PC-3 (cell line): ENCODE results near the gene GIGYF2. TPM values are rescaled to one million over a fixed set of nuclear protein-coding genes. Genes with fewer than 3 reads are reported as not detected.

Experiments
- ATAC-seq: fragments of 200-7000 bp; cut with Tn5 transposase; 2 replicates; pipeline ENCODE4 v1.9.1; 2020; ENCODE audit warnings: mild to moderate bottlenecking, moderate library complexity
- BruUV-seq: library from RNA; stranded (reverse); fragments of 400-500 nt; replicated peaks from 2 replicates; lab custom pipeline; 2021; lab: Mats Ljungman, UMichigan
- CTCF ChIA-PET: fragments of 300-600 bp; sonication (Branson Sonifier 250); formaldehyde crosslinking; loops from one replicate; lab custom pipeline; 2022; ENCODE audit warnings: antibody characterized with exemption; lab: Charles Lee
- POLR2A ChIA-PET: fragments of 300-600 bp; sonication (Branson Sonifier 250); formaldehyde crosslinking; loops from one replicate; lab custom pipeline; 2022; ENCODE audit warnings: antibody characterized with exemption; ENCODE audit not compliant: unreplicated experiment; lab: Charles Lee
- DNase-seq: peaks from one replicate; pipeline ENCODE4 v3.0.0-alpha.2; 2015
- H2AFZ ChIP-seq: fragments of 300-600 bp; sonication (generic); 2 replicates; pipeline ENCODE4 v1.6.0; 2016; ENCODE audit warnings: antibody characterized with exemption, low read length
- H3F3A ChIP-seq: fragments of 300-600 bp; sonication (generic); one replicate; pipeline ENCODE4 v1.6.0; 2017; ENCODE audit warnings: antibody characterized with exemption, low read length, control low read depth, mild to moderate bottlenecking; ENCODE audit not compliant: unreplicated experiment
- H3K27ac ChIP-seq: fragments of 300-600 bp; sonication (generic); 2 replicates; pipeline ENCODE4 v1.5.1; 2016; ENCODE audit warnings: mild to moderate bottlenecking, low read length
- H3K27me3 ChIP-seq: fragments of 300-600 bp; sonication (generic); 2 replicates; pipeline ENCODE4 v1.6.1; 2016; ENCODE audit warnings: low read length, mixed read lengths
- H3K36me3 ChIP-seq: fragments of 300-600 bp; sonication (generic); 2 replicates; pipeline ENCODE4 v1.6.1; 2016; ENCODE audit warnings: low read depth, mixed run types, low read length, mixed read lengths
- H3K4me1 ChIP-seq: fragments of 300-600 bp; sonication (generic); 2 replicates; pipeline ENCODE4 v1.5.1; 2016; ENCODE audit warnings: low read length; ENCODE audit not compliant: insufficient read depth
- H3K4me2 ChIP-seq: fragments of 300-600 bp; sonication (generic); 2 replicates; pipeline ENCODE4 v1.6.0; 2016; ENCODE audit warnings: low read length
- H3K4me3 ChIP-seq: fragments of 300-600 bp; sonication (generic); 2 replicates; pipeline ENCODE4 v1.5.1; 2016; ENCODE audit warnings: mild to moderate bottlenecking, low read length, mixed read lengths
- H3K79me2 ChIP-seq: fragments of 300-600 bp; sonication (generic); 2 replicates; pipeline ENCODE4 v1.6.1; 2017; ENCODE audit warnings: low read length, mixed read lengths
- H3K9ac ChIP-seq: fragments of 300-600 bp; sonication (generic); 2 replicates; pipeline ENCODE4 v1.6.0; 2016; ENCODE audit warnings: mild to moderate bottlenecking, low read length
- H3K9me2 ChIP-seq: fragments of 300-600 bp; sonication (generic); replicated peaks from 2 replicates; pipeline ENCODE4 v1.6.1; 2016; ENCODE audit warnings: mixed run types, low read length, mixed read lengths
- H3K9me3 ChIP-seq: fragments of 300-600 bp; sonication (generic); 2 replicates; pipeline ENCODE4 v1.6.1; 2016; ENCODE audit warnings: low read length, mixed read lengths
- H4K20me1 ChIP-seq: fragments of 300-600 bp; sonication (generic); 2 replicates; pipeline ENCODE4 v1.6.1; 2016; ENCODE audit warnings: low read length, mixed read lengths
- EZH2 ChIP-seq: fragments of 300-600 bp; sonication (generic); IDR thresholded peaks from one replicate; pipeline ENCODE4 v1.6.1; 2017; ENCODE audit warnings: antibody characterized with exemption, mild to moderate bottlenecking, low read length; ENCODE audit not compliant: unreplicated experiment
- EZH2phosphoT487 ChIP-seq: fragments of 300-600 bp; sonication (generic); IDR thresholded peaks from 2 replicates; pipeline ENCODE4 v1.6.1; 2018; ENCODE audit warnings: mild to moderate bottlenecking, antibody characterized with exemption, low read length, borderline replicate concordance
- intact Hi-C: fragments of 100-400 bp; cut with micrococcal nuclease; formaldehyde crosslinking; loops from 2 replicates; pipeline ENCODE4 v1.9.0; 2023
- total RNA-seq: library from RNA; depleted of rRNA; stranded (reverse); fragments of >200 nt; gene quantifications from 2 replicates; pipeline ENCODE4 v1.2.3, GENCODE V29; 2014
- TF ChIP-seq, protein P1 (sequence below): fragments of 300-600 bp; sonication (generic); conservative IDR thresholded peaks from 2 replicates; pipeline ENCODE4 v1.5.1; 2017; ENCODE audit warnings: antibody characterized with exemption, low read depth, mild to moderate bottlenecking, low read length

GIGYF2 gene
- total RNA-seq, 1 experiment from 2014 or later: 41.3 TPM

DNA sequence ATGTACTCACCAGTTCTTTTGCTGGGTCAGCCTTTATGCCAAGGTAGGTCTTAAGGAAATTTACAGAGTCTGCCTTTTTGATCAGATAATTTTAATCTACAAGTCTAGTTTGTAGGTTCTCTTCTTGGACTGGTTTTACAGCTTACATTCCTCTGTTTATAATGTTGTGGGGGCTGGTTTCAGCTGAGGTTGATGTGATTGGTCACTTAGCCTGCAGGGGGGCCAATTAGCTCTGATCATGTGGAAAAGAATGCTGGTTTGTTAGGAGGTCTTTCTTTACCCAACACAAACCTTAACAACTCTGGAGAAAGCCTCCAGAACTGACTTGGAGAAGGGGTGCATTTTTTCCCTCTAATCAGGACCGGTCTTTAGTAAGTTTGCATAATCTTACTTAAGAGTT is 79.3 kb downstream of the GIGYF2 start, which contains the start of gene KCNJ13:
KCNJ13 (minus strand) TSS at position 131 of the 400 bp plus-strand sequence. CDS start 5,203 bp downstream, outside the sequence.
- Histone ChIP-seq H3F3A (no peaks in the 10 kb centered on the region), H2AFZ (no peak within 1 kb of the TSS), H3K4me1 (peaks cover under 1% of the 10 kb centered on the region; the same call in 1 of the 2 replicates), H3K27me3 (no peaks in the 10 kb centered on the region), H3K9ac (no peak within 1 kb of the TSS), H3K9me2 (no peaks in the 10 kb centered on the region), H3K79me2 (no peaks in the 10 kb centered on the region), H3K4me2 (no peak within 1 kb of the TSS), H3K4me3 (no peak within 1 kb of the TSS), H3K9me3 (no peaks in the 10 kb centered on the region), H3K36me3 (peaks cover 18% of the 10 kb centered on the region), H4K20me1 (no peaks in the 10 kb centered on the region), H3K27ac (no peak within 1 kb of the TSS)
- DNase-seq (peak; percentile 3), ATAC-seq (no peak)
- POLR2A ChIA-PET: no interaction called here
- no TSS peak for BruUV-seq
- CTCF ChIA-PET: no interaction called here
- intact Hi-C loops: no loop called here
- TF ChIP-seq EZH2phosphoT487 (no peak), EZH2 (no peak)
- TF ChIP-seq, protein P1, sequence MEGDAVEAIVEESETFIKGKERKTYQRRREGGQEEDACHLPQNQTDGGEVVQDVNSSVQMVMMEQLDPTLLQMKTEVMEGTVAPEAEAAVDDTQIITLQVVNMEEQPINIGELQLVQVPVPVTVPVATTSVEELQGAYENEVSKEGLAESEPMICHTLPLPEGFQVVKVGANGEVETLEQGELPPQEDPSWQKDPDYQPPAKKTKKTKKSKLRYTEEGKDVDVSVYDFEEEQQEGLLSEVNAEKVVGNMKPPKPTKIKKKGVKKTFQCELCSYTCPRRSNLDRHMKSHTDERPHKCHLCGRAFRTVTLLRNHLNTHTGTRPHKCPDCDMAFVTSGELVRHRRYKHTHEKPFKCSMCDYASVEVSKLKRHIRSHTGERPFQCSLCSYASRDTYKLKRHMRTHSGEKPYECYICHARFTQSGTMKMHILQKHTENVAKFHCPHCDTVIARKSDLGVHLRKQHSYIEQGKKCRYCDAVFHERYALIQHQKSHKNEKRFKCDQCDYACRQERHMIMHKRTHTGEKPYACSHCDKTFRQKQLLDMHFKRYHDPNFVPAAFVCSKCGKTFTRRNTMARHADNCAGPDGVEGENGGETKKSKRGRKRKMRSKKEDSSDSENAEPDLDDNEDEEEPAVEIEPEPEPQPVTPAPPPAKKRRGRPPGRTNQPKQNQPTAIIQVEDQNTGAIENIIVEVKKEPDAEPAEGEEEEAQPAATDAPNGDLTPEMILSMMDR: no peak

DNA sequence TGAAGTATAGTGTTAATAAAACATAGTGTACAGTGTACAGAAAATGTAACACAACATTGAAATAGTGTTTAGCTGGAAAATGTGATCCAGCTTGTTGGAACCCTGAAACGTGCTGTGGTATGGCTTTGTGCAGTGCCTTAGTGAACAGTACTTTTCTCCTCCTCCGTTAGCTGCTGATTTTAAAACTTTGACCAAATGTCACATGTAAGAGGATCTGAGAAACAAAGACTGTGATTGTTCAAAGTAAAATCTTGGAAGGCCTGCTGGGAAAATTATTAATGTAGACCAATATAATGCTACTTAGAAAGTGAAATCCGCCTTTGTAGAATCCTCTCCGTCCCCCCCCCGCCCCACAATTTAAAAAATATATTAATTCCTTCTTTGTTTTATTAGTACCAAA is 80.1 kb downstream of the GIGYF2 start:
- Histone ChIP-seq H3K27me3 (no peaks in the 10 kb centered on the region), H2AFZ (no peak overlapping the region), H3K9me2 (no peaks in the 10 kb centered on the region), H3K4me2 (no peak overlapping the region), H3K9me3 (no peaks in the 10 kb centered on the region), H4K20me1 (no peaks in the 10 kb centered on the region), H3K27ac (no peak overlapping the region), H3K79me2 (no peaks in the 10 kb centered on the region), H3K9ac (no peak overlapping the region), H3K4me1 (peaks cover 5% of the 10 kb centered on the region; the same call in 1 of the 2 replicates), H3F3A (no peaks in the 10 kb centered on the region), H3K36me3 (peaks cover 17% of the 10 kb centered on the region), H3K4me3 (no peak overlapping the region)
- TF ChIP-seq, protein P1: no peak
- no peak for TF ChIP-seq EZH2
- no peak for TF ChIP-seq EZH2phosphoT487
- intact Hi-C loops: no loop called here
- ATAC-seq (no peak), DNase-seq (no peak)
- POLR2A ChIA-PET: no interaction called here
- BruUV-seq: no TSS peak
- CTCF ChIA-PET: no interaction called here

DNA sequence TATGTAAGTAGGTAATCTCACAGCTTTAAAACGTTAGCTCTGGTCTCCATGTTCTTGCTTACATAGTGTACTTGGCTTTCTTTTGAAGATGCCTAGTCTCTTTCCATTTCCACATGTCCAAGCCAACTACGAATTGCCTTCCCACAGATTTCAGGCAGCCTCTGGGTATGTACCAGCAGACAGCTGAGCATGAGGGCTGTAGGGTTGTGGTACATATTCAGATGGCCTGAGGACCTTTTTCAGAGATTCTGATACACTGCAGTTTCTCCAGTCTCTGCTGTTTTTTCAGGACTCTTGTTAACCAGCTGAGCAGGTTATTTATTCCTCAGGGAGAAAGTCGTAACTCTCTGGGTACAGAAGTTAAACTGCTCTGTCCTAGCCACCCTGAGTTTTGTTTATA is 82.3 kb downstream of the GIGYF2 start:
- no peak overlapping the region for H3K27ac ChIP-seq
- H3K36me3 ChIP-seq: peaks cover 9% of the 10 kb centered on the region; the same call in 1 of the 2 replicates
- no peaks in the 10 kb centered on the region for H3K27me3 ChIP-seq
- POLR2A ChIA-PET: no interaction called here
- H3F3A ChIP-seq: no peaks in the 10 kb centered on the region
- no peak overlapping the region for H3K4me3 ChIP-seq
- TF ChIP-seq EZH2 (no peak), EZH2phosphoT487 (no peak)
- TF ChIP-seq, protein P1: no peak
- CTCF ChIA-PET: no interaction called here
- peaks cover 5% of the 10 kb centered on the region; the same call in 1 of the 2 replicates for H3K4me1 ChIP-seq
- no peaks in the 10 kb centered on the region for H3K9me2 ChIP-seq
- no peaks in the 10 kb centered on the region for H4K20me1 ChIP-seq
- intact Hi-C loops: no loop called here
- ATAC-seq: no peak
- no TSS peak for BruUV-seq
- no peak for DNase-seq
- H2AFZ ChIP-seq: no peak overlapping the region
- no peaks in the 10 kb centered on the region for H3K9me3 ChIP-seq
- H3K79me2 ChIP-seq: no peaks in the 10 kb centered on the region
- H3K4me2 ChIP-seq: no peak overlapping the region
- H3K9ac ChIP-seq: no peak overlapping the region
